ENCODE data around the gene CELSR3.

The CELSR3 gene

GRCh38 chr3:48660800-48661400, 1.8 kb downstream of the CELSR3 start:
- no peak for DNase-seq

DNA sequence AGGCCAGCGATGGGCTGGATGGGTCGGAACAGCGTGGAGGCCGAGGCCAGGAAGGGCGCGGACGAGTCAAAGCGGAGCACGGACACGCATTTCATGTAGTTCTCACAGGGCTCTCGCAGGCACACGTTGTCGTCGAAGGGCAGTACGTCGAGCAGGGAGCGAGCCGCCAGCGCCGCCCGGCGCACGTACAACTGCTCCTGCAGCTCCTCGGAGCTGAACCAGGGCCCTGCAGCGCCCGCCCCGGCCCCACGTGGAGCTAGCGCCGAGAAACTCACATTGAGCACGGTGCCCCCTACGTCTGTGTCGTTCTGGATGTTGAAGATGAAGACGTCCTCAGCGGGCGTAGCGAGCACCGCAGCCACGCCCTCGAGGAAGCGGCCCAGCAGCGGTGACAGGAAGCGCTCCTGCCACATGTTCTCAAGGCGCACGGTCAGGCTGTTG, 5.8 kb downstream of the CELSR3 start:
- DNase-seq, result no peak

- no peak for DNase-seq
These were observed 6.4 kb downstream of the CELSR3 start for GRCh38 chr3:48656061-48656840.

DNA sequence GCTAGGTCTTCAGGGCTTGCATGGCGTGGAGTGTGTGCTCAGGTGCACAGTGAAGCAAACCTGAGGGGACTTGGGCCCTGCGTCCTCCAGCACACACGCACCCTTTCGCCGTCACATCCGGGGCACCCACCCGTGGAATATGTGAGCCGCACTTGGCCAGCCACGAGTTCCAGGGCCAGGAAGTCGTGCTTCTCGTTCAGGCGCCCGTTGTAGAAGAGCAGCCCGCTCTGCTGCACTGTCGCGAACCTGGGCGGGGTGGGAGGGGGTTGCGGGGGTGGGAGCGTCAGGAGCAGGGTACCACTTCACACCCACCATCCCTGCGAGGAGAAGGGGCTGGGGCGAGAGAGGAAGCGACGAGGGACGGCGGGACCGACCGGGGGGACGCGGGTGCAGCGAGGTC, 7.1 kb downstream of the CELSR3 start:
- DNase-seq, result no peak

- DNase-seq, result no peak
These were observed 7.6 kb downstream of the CELSR3 start for GRCh38 chr3:48655063-48655462.

DNA sequence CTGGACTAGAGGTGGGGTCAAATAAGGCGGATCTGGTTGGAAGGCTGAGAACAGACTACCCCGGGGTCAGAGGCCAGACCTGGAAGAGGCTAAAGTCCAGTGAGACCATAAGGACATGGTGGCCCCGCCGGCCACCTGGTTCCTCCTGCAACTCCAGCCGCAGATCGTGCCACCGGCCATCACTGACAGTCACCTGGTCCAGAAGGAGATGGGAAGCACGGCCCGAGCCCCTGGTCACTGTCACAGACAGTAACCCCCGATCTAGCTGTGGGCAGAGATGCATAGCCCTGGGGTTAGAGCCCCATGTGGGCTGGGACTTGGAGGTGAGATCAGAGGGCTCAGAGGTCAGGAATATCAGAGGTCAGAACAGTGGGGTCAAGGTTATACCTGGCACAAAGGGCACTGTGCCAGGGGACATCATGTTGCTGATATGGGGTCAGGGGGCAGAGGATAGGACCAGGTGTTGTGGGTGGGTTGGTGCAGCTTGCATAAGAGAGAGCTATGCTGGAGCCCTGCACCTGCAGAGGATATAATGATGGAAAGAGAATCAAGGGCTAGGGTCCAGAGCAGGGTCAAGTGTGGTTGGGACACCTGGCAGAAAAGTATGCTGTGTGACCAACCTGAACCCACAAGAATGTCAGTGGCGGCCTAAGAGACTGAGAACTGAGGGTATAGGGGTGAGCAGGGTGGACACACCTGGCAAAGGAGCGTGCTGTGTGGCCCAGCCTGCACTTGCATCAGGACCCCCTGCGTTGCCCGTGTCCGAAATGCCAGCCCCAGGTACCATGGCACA, 9.6 kb downstream of the CELSR3 start:
- no peak for DNase-seq

DNA sequence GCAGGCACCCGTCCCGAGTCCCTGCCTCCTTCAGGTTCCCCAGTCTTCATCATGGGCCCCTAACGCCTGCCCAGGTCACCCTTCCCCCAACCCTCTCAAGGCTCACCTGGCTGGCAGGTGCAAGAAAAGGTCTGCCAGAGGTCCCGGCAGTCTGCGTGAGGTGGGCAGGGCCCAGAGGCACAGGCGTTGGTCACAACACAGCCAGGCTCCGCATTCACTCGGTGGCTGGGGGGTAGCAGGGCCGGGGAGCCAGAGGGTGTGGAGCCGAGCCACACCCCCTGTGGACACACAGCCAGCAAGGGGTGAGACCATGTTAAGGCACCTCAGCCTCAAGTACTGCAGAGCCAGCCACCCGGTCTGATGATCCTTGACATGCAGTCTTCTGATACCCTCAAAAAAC, 10.9 kb downstream of the CELSR3 start:
- no peak for DNase-seq

GRCh38 chr3:48650723-48651122, 12.0 kb downstream of the CELSR3 start:
- DNase-seq, result no peak

DNA sequence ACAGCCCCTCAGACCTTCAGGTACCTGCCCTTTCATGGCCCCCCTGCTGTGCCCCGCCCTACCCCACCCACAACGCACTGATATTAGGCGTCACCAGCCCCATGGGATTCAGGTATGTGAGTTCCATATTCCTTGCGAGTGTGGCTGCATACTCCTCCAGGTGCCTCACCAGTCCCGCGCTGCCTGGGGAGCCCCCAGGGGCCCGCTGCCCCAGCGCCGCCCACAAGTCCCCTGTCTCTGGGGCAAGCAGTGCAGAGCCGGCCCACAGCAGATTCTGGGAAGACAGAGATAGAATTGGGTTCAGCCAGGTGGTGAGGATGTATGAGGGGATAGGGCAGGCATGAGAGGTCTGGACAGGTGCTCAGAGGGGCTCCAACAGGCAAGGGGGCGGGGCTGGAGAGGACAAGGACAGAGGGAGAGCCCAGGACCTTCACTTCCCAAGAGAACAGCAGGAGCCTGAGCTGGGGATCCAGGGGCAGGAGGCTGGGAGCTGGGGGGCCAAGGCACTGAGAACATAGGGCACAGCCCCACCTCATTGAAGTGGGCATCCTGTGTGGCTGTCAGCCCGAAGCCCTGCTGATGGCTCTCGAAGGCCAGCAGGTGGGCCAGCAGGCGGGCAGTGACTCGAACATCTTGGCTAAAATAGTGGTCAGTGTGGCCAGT, 14.4 kb downstream of the CELSR3 start:
- DNase-seq, result no peak

- DNase-seq, result no peak
These were observed 15.0 kb downstream of the CELSR3 start for GRCh38 chr3:48647714-48648113.

GRCh38 chr3:48644898-48645760, 17.6 kb downstream of the CELSR3 start:
- DNase-seq, result no peak

GRCh38 chr3:48642605-48643004, 20.1 kb downstream of the CELSR3 start:
- no peak for DNase-seq

DNA sequence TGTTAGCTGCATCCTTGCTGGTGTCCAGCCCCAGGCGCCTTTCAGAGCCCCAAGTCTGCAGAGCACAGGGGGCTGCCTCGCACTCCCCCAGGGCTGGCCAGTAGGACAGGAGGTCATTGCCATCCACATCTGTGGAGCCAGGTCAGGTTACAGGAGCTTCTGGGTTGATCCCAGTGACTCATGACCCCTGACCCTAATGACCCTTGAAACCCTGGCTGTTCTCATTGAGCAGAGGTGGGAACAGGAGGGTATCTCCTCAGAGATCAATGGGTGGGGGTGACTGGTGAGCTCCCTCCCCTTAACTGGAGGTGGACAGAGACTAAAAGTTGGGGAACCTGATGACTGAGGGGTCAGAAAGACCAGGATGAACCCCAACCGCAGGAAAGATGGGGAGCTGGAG, 21.3 kb downstream of the CELSR3 start:
- DNase-seq, result no peak

GRCh38 chr3:48639944-48640606, 22.6 kb downstream of the CELSR3 start:
- no peak for DNase-seq

DNA sequence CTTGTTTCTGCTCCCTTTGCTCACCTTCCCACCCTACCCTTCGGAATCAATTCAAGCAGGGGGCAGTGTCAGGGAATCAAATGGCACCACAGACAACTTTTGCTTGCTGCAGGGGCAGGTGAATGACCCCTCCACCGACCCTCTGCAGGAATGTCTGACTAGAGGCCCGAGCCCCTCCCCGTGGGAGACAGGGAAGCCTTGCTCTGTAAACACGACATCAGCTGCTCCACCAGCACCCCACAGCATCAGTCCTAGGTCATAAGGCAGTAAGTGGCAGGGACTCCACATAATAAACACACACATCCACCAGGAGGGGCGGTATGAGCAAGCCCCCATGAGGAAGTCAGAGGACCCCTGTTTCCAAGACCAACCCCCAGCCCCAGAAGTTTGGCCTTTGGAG, 25.4 kb downstream of the CELSR3 start:
- no peak for DNase-seq

DNA sequence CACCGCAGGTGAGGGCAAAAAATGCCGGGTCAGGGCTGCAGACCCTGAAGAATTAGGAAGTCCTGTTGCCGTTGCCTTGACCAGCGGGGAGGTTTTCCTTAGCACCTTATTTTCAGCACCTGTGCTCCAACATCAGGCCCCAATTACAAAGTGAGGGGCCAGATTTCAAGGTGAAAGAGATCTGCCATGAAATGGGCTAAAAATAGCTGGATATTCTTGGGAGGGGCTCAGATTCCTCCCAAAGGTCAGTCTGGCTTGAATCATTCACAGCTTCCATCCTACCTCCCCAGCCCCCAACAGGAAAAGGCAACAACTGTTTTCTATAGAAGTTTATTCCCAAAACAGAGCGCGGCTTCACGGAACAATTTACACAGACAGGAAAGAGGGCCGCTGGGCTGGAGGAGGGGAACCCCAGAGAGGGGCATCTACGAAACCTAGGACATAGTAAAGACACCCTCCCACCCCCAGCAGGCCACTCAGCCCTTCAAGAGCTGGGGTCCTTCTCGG, 26.5 kb downstream of the CELSR3 start:
- DNase-seq, result no peak

- peak; percentile 92 for DNase-seq
These were observed 27.3 kb downstream of the CELSR3 start, which contains the start of gene SLC26A6 for GRCh38 chr3:48635222-48636021. Gene SLC26A6 (minus strand): TSS chr3:48635461. CDS start chr3:48635393, 68 bp downstream.

GRCh38 chr3:48634661-48635221, 27.9 kb downstream of the CELSR3 start:
- peak; percentile 39 for DNase-seq

DNA sequence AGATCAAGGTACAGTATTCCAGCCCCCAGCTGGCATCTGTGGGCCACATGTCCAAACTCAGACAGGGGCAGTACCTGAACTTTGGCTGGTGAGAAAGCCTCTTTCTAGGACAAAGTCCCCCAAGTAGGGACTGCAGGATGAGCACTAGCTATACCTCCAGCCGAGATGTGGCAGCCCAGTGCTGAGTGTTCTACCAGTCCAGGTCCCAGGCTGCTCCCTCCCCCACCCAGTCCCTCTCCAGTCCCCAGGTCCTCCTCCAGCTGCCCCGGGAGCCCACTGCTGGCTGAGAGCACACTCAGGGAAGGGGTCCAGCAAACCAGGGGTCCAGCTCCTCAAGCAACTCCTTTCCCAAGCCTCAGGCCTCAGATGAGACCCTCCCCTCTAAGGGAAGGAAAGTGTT, 28.9 kb downstream of the CELSR3 start:
- no peak for DNase-seq

- no peak for DNase-seq
These were observed 29.4 kb downstream of the CELSR3 start for GRCh38 chr3:48633256-48633655.

All from DMS53 (cell line).